ENCODE data around the gene DERL3.
A peak's percentile ranks its signal among the peaks of the same experiment; 100 is the strongest.

DERL3 gene

GRCh38 chr22:23812378-23812777 is 26.4 kb downstream of the DERL3 start:
- Mint-ChIP-seq H3K9me3 (no peaks in the 10 kb centered on the region), H3K4me1 (peaks cover under 1% of the 10 kb centered on the region), H3K4me3 (no peak overlapping the region), H3K36me3 (ENCODE audit: low read depth) (peaks cover 22% of the 10 kb centered on the region), H3K27me3 (no peaks in the 10 kb centered on the region), H3K27ac (no peak overlapping the region)
- ATAC-seq, result no peak
- no peak for DNase-seq

GRCh38 chr22:23806837-23807236 is 32.0 kb downstream of the DERL3 start:
- ATAC-seq (no peak), DNase-seq (no peak)
- Mint-ChIP-seq H3K9me3 (no peaks in the 10 kb centered on the region), H3K4me1 (no peaks in the 10 kb centered on the region), H3K27ac (no peak overlapping the region), H3K27me3 (no peaks in the 10 kb centered on the region), H3K36me3 (ENCODE audit: low read depth) (peaks cover 45% of the 10 kb centered on the region), H3K4me3 (no peak overlapping the region)

DNA sequence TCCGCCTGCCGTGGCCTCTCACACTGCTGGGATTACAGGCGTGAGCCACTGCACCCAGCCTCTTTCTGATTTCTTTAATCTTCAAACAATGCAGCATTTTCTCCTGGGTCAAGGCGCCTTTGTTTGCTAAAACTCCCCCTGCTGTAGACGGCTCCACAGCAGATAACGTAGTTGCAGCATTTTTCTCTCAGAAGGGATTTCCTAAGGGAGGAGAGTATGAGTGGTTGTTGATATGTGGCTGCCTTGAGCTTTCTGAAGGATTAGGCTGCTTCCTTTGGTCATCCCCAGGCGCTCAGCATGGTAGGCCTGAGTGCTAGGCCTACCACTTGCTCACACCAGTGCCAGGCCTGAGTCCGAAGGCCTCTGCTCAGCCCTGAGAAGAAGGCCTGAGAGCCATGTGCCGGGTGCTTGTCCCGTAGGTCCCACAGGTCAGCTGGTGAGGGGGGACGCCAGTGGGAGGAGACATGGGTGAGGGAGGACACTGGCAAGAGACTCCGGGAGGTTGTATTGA is 34.0 kb downstream of the DERL3 start:
- no peaks in the 10 kb centered on the region for H3K9me3 Mint-ChIP-seq
- no peak overlapping the region for H3K4me3 Mint-ChIP-seq
- H3K27me3 Mint-ChIP-seq, result no peaks in the 10 kb centered on the region
- ATAC-seq (no peak), DNase-seq (no peak)
- peaks cover 4% of the 10 kb centered on the region for H3K4me1 Mint-ChIP-seq
- H3K27ac Mint-ChIP-seq, result peak overlapping the region; percentile 22
- H3K36me3 Mint-ChIP-seq (ENCODE audit: low read depth), result peaks cover 47% of the 10 kb centered on the region

DNA sequence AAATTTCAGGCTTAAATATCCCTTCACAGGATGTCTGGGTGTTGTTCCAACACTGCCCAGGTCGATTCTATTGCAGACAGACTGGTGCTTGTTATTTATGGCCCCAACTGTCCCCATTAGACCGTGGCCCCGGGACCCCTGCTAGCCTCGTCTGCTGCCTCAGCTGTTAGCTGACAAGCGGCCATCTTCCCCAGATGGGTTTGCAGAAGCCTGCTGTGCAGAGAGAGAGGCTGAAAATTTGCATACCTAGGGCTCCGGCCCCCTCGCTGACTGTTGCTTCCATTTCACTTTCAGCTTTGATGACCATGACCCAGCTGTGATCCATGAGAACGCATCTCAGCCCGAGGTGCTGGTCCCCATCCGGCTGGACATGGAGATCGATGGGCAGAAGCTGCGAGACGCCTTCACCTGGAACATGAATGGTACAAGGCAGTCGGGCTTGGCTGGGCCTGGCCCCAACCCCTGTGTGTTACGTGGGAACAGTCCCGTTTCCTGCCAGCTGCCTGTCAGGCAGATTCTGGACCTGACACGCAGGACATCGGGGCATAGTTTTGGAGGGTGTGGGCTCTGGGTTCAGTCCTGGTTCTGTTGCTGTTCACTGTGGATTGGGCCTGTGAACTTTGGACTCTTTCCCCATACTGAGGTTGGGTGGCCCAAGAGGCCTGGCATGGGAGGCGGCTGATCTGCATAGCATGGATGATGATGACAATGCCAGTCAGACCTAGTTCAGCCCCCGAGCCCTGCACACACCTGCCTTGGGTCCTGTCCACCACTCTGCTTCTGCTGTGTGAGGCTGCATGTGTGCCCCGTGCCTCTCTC is 35.6 kb downstream of the DERL3 start:
- H3K36me3 Mint-ChIP-seq (ENCODE audit: low read depth), result peaks cover 51% of the 10 kb centered on the region
- peaks cover 7% of the 10 kb centered on the region for H3K4me1 Mint-ChIP-seq
- H3K27me3 Mint-ChIP-seq, result no peaks in the 10 kb centered on the region
- H3K4me3 Mint-ChIP-seq, result no peak overlapping the region
- no peak overlapping the region for H3K27ac Mint-ChIP-seq
- DNase-seq (no peak), ATAC-seq (no peak)
- no peaks in the 10 kb centered on the region for H3K9me3 Mint-ChIP-seq

- H3K36me3 Mint-ChIP-seq (ENCODE audit: low read depth), result peaks cover 50% of the 10 kb centered on the region
- no peaks in the 10 kb centered on the region for H3K9me3 Mint-ChIP-seq
- peaks cover 7% of the 10 kb centered on the region for H3K4me1 Mint-ChIP-seq
- H3K27me3 Mint-ChIP-seq, result no peaks in the 10 kb centered on the region
- H3K4me3 Mint-ChIP-seq, result no peak overlapping the region
- no peak for DNase-seq
- no peak for ATAC-seq
- H3K27ac Mint-ChIP-seq, result no peak overlapping the region
Observed at GRCh38 chr22:23801886-23802377, 36.9 kb downstream of the DERL3 start.

GRCh38 chr22:23801238-23801821 is 37.5 kb downstream of the DERL3 start:
- peaks cover 51% of the 10 kb centered on the region for H3K36me3 Mint-ChIP-seq (ENCODE audit: low read depth)
- no peak overlapping the region for H3K4me3 Mint-ChIP-seq
- peaks cover 7% of the 10 kb centered on the region for H3K4me1 Mint-ChIP-seq
- no peak for DNase-seq
- H3K27me3 Mint-ChIP-seq, result no peaks in the 10 kb centered on the region
- peak overlapping the region; percentile 25 for H3K27ac Mint-ChIP-seq
- no peaks in the 10 kb centered on the region for H3K9me3 Mint-ChIP-seq
- ATAC-seq, result no peak

- peak overlapping the region; percentile 25 for H3K27ac Mint-ChIP-seq
- no peak overlapping the region for H3K4me3 Mint-ChIP-seq
- H3K4me1 Mint-ChIP-seq, result peaks cover 7% of the 10 kb centered on the region
- no peaks in the 10 kb centered on the region for H3K27me3 Mint-ChIP-seq
- ATAC-seq (peak; percentile 48), DNase-seq (peak; percentile 12)
- peaks cover 48% of the 10 kb centered on the region for H3K36me3 Mint-ChIP-seq (ENCODE audit: low read depth)
- no peaks in the 10 kb centered on the region for H3K9me3 Mint-ChIP-seq
Observed at GRCh38 chr22:23800297-23801237, 38.2 kb downstream of the DERL3 start.

DNA sequence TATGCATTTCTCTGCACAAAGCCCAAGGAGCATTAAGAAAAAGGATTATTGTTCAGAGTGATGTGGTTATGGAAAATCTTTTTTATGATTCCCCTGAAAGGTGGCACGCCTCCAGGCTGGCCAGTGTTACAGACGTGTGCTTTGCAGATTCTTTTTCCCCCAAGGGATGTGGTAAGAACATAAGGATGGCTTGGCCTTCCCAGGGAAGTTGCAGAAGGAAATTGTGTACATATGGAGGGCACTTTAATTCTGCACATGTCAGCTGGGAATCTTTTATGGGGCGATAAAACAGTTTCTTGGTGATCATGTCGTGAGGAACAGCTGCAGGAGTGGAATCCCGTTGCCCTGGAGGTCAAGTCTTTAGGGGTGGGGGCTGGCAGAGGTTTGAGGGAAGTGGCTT is 42.3 kb downstream of the DERL3 start:
- ATAC-seq (no peak), DNase-seq (no peak)
- Mint-ChIP-seq H3K4me1 (peaks cover 8% of the 10 kb centered on the region), H3K27ac (no peak overlapping the region), H3K27me3 (no peaks in the 10 kb centered on the region), H3K4me3 (no peak overlapping the region), H3K36me3 (ENCODE audit: low read depth) (peaks cover 36% of the 10 kb centered on the region), H3K9me3 (no peaks in the 10 kb centered on the region)

DNA sequence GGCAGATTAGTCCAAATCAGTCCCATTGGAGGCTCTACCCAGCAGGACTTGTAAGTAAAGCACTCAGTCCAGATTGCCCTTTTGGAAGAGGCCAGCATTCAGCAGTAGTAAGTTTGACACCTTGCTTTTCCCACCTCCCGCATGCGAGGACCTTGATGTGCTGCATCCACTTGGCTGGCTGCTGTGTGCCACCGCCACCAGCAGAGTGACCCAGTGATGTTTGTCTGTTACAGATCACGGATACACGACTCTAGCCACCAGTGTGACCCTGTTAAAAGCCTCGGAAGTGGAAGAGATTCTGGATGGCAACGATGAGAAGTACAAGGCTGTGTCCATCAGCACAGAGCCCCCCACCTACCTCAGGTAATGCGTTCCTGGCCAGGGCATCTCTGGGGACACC is 45.5 kb downstream of the DERL3 start:
- Mint-ChIP-seq H3K4me3 (no peak overlapping the region), H3K36me3 (ENCODE audit: low read depth) (peaks cover 27% of the 10 kb centered on the region)

GRCh38 chr22:23791738-23792645 is 46.8 kb downstream of the DERL3 start:
- no peak for DNase-seq
- Mint-ChIP-seq H3K27ac (no peak overlapping the region), H3K27me3 (no peaks in the 10 kb centered on the region), H3K4me1 (peaks cover 26% of the 10 kb centered on the region), H3K36me3 (ENCODE audit: low read depth) (peaks cover 22% of the 10 kb centered on the region), H3K4me3 (no peak overlapping the region), H3K9me3 (no peaks in the 10 kb centered on the region)
- ATAC-seq, result peak; percentile 15

More for the DNA sequence above, 45.5 kb downstream of the DERL3 start:
- Mint-ChIP-seq H3K27ac (no peak overlapping the region), H3K9me3 (no peaks in the 10 kb centered on the region), H3K27me3 (no peaks in the 10 kb centered on the region), H3K4me1 (peaks cover 18% of the 10 kb centered on the region)
- ATAC-seq (no peak), DNase-seq (no peak)

DNA sequence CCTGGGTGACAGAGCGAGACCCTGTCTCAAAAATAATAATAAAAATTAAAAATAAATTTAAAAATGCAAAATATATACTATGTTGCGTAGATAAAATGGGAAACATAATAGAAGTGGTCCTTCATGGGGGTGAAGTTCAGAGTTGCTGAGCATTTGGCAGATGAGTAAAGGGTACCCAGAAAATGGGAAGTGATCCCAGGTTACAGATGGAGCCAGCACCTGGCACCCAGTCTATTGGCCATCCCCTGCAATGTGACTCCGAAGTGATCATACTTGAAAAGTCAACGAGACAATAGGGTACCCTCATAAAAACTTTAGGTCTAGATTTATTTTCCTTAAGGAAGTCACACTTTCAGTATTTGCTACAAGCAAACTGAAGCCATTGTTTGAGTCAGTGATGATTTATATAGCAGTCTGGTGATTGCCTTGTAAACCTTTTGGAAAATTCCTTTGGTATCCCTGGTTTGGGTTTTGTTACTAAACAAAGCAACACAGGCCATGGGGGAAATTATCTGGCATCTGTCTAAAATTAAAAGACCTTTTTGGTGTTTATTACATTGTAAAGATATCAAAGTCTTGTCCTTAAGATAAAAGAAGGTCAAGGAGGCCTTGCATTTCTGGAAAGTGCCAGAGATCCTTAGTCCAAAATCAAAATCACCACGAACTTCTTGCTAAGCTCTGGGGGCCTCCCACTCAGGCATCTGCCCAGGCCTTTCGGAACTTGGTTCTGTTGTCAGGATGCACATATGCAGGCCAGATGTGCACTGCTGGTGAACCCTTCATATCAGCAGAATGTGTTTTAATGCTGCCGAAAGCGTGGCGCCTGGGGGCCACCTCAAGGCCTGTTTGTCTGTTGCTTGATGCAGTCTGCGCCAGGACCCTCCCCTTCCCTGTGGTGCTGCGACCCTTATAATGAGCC is 47.7 kb downstream of the DERL3 start:
- Mint-ChIP-seq H3K36me3 (ENCODE audit: low read depth) (peaks cover 14% of the 10 kb centered on the region), H3K4me1 (peaks cover 33% of the 10 kb centered on the region), H3K4me3 (no peak overlapping the region), H3K27me3 (no peaks in the 10 kb centered on the region), H3K9me3 (no peaks in the 10 kb centered on the region), H3K27ac (no peak overlapping the region)
- no peak for DNase-seq
- no peak for ATAC-seq

DNA sequence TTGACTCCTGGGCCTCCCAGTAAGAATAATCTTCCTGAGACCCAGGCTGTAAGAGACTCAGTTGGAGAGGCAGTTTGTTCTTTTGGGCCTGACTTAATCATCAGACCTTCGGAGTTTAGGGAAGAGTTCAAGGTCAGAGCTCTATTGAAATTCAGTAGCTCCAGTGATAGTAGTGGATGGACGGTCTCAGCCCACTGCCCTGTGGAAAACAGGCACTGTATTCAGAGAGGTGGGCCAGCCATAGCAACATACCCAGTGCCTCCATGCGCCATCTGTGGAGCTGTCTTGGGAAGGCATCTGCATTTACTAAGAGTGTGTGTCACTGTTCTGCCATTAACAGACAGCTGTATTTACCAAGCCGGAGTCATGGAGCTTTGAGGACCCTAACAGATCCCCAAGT is 49.2 kb downstream of the DERL3 start:
- Mint-ChIP-seq H3K27me3 (no peaks in the 10 kb centered on the region), H3K4me3 (no peak overlapping the region), H3K27ac (no peak overlapping the region), H3K4me1 (peaks cover 35% of the 10 kb centered on the region), H3K9me3 (no peaks in the 10 kb centered on the region), H3K36me3 (ENCODE audit: low read depth) (peaks cover 7% of the 10 kb centered on the region)
- DNase-seq (no peak), ATAC-seq (no peak)

DNA sequence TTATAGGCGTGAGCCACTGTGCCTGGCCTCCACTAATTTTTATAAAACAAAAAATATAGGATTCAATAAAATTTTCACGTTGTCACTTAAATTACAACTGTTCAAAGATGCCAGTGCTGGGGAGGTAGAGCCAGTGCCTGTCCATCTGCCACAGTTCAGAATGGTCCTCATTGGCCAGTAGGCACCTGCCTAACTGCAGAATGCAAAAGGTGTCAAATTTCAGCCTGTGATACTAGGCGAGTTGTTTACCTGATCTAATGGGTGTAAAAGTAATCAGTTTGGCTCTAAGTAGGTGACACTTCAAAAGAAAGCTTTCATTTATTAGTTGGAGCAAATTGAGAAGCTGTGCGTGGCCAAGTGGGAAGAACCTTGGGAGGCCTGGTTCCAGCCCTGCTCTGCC is 49.7 kb downstream of the DERL3 start:
- ATAC-seq (no peak), DNase-seq (no peak)
- no peak overlapping the region for H3K27ac Mint-ChIP-seq
- no peaks in the 10 kb centered on the region for H3K27me3 Mint-ChIP-seq
- peaks cover 40% of the 10 kb centered on the region for H3K4me1 Mint-ChIP-seq
- peak overlapping the region; percentile 92 for H3K4me3 Mint-ChIP-seq
- no peaks in the 10 kb centered on the region for H3K9me3 Mint-ChIP-seq
- H3K36me3 Mint-ChIP-seq (ENCODE audit: low read depth), result peaks cover 7% of the 10 kb centered on the region
